Parathyroid adenoma (tissue), 2 donors: ENCODE measurements around the gene RAET1E.
"Not testable (repeated sequence)": the region's sequence is repeated elsewhere in the genome, so short reads cannot be mapped to it uniquely, and the experiment has no call there.

Experiments
- H2AFZ ChIP-seq: fragments of 300-600 bp; sonication (generic); one replicate; pipeline ENCODE4 v1.7.0; 2017; ENCODE audit warnings: antibody characterized with exemption, mild to moderate bottlenecking
- H3K27ac ChIP-seq: fragments of 300-600 bp; sonication (generic); one replicate; pipeline ENCODE4 v1.7.0; 2017
- H3K27me3 ChIP-seq: fragments of 300-600 bp; sonication (generic); one replicate; pipeline ENCODE4 v1.7.0; 2017; ENCODE audit warnings: low read length; ENCODE audit not compliant: control insufficient read depth, insufficient read depth
- H3K36me3 ChIP-seq: fragments of 300-600 bp; sonication (generic); one replicate; pipeline ENCODE4 v1.7.0; 2017; ENCODE audit warnings: low read length; ENCODE audit not compliant: control insufficient read depth, insufficient read depth
- H3K4me1 ChIP-seq: fragments of 300-600 bp; sonication (generic); one replicate; pipeline ENCODE4 v1.7.0; 2017; ENCODE audit warnings: control low read depth
- H3K4me2 ChIP-seq: fragments of 300-600 bp; sonication (generic); one replicate; pipeline ENCODE4 v1.7.0; 2017; ENCODE audit warnings: low read length
- H3K4me3 ChIP-seq: fragments of 300-600 bp; sonication (generic); one replicate; pipeline ENCODE4 v1.7.0; 2017; ENCODE audit warnings: low read depth, low read length
- H3K79me2 ChIP-seq: fragments of 300-600 bp; sonication (generic); one replicate; pipeline ENCODE4 v1.7.0; 2017; ENCODE audit warnings: control low read depth
- H3K9ac ChIP-seq: fragments of 300-600 bp; sonication (generic); one replicate; pipeline ENCODE4 v1.7.0; 2017; ENCODE audit warnings: mild to moderate bottlenecking
- H3K9me3 ChIP-seq: fragments of 300-600 bp; sonication (generic); one replicate; pipeline ENCODE4 v1.7.0; 2017; ENCODE audit warnings: low read length; ENCODE audit not compliant: control insufficient read depth
- CTCF ChIP-seq: fragments of 300-600 bp; sonication (generic); IDR thresholded peaks from one replicate; pipeline ENCODE4 v1.7.0; 2017; ENCODE audit warnings: antibody characterized with exemption, mild to moderate bottlenecking
- donor health status: primary hyperparathyroidism.

The RAET1E gene

GRCh38 chr6:149938571-149939355 is 40.9 kb upstream of the RAET1E start:
- Histone ChIP-seq H2AFZ (peak overlapping the region; percentile 56), H3K4me1 (peaks cover 3% of the 10 kb centered on the region), H3K9me3 (no peaks in the 10 kb centered on the region), H3K27me3 (no peaks in the 10 kb centered on the region), H3K4me3 (peak overlapping the region; percentile 34), H3K36me3 (no peaks in the 10 kb centered on the region), H3K9ac (no peak overlapping the region), H3K4me2 (peak overlapping the region; percentile 77), H3K27ac (no peak overlapping the region), H3K79me2 (no peaks in the 10 kb centered on the region)
- no peak for TF ChIP-seq CTCF

- H3K27ac ChIP-seq, H3K9ac ChIP-seq, H3K27me3 ChIP-seq, H3K4me1 ChIP-seq, H3K9me3 ChIP-seq, H3K79me2 ChIP-seq, H3K36me3 ChIP-seq: not testable (repeated sequence)
- Histone ChIP-seq H3K4me2 (peak overlapping the region; percentile 77), H3K4me3 (peak overlapping the region; percentile 34), H2AFZ (peak overlapping the region; percentile 56)
These were observed 40.2 kb upstream of the RAET1E start for GRCh38 chr6:149938013-149938570.

- Histone ChIP-seq H3K79me2 (no peaks in the 10 kb centered on the region), H3K4me3 (no peak overlapping the region), H3K9ac (no peak overlapping the region), H3K27ac (no peak overlapping the region), H2AFZ (no peak overlapping the region), H3K27me3 (no peaks in the 10 kb centered on the region), H3K9me3 (no peaks in the 10 kb centered on the region), H3K36me3 (no peaks in the 10 kb centered on the region), H3K4me2 (no peak overlapping the region), H3K4me1 (no peaks in the 10 kb centered on the region)
- no peak for TF ChIP-seq CTCF
These were observed 38.8 kb upstream of the RAET1E start for GRCh38 chr6:149936743-149937142.

- H3K4me1 ChIP-seq = no peaks in the 10 kb centered on the region
- H3K9ac ChIP-seq = no peak overlapping the region
- H2AFZ ChIP-seq = no peak overlapping the region
- TF ChIP-seq CTCF = no peak
- H3K4me2 ChIP-seq = no peak overlapping the region
- H3K27ac ChIP-seq = no peak overlapping the region
- H3K27me3 ChIP-seq = no peaks in the 10 kb centered on the region
- no peak overlapping the region for H3K4me3 ChIP-seq
- H3K36me3 ChIP-seq = no peaks in the 10 kb centered on the region
- H3K9me3 ChIP-seq = no peaks in the 10 kb centered on the region
- no peaks in the 10 kb centered on the region for H3K79me2 ChIP-seq
These were observed 37.8 kb upstream of the RAET1E start for GRCh38 chr6:149935668-149936067.

GRCh38 chr6:149935246-149935645 is 37.3 kb upstream of the RAET1E start:
- Histone ChIP-seq H3K27me3 (no peaks in the 10 kb centered on the region), H3K4me2 (no peak overlapping the region)

More at GRCh38 chr6:149935246-149935645, 37.3 kb upstream of the RAET1E start:
- Histone ChIP-seq H3K9me3 (no peaks in the 10 kb centered on the region), H3K36me3 (no peaks in the 10 kb centered on the region), H3K79me2 (no peaks in the 10 kb centered on the region), H3K4me3 (no peak overlapping the region), H2AFZ (no peak overlapping the region), H3K9ac (no peak overlapping the region), H3K27ac (no peak overlapping the region), H3K4me1 (no peaks in the 10 kb centered on the region)
- no peak for TF ChIP-seq CTCF
